Neutrophil (primary cell): ENCODE measurements around the gene CHP2.

Experiments
- H3K27ac ChIP-seq: fragments of 200-600 bp; sonication (generic); 2 replicates; pipeline ENCODE4 v1.5.1; 2016; ENCODE audit warnings: mild to moderate bottlenecking, moderate library complexity
- H3K27me3 ChIP-seq: fragments of 200-600 bp; sonication (generic); 2 replicates; pipeline ENCODE4 v1.6.0; 2016; ENCODE audit warnings: mild to moderate bottlenecking
- H3K36me3 ChIP-seq: fragments of 200-600 bp; sonication (generic); 2 replicates; pipeline ENCODE4 v1.5.1; 2017
- H3K4me1 ChIP-seq, 2 experiments: fragments of 200-600 bp in 1 of 2; sonication (generic) in 1 of 2; 1 replicate in 1 of 2; 2 replicates in 1 of 2; pipeline versions ENCODE4 v1.5.1 to v1.6.1; 2013 to 2016; ENCODE audit warnings: low read depth in 1 of 2, low read length in 1 of 2, mild to moderate bottlenecking in 1 of 2, moderate library complexity in 1 of 2; ENCODE audit not compliant: control insufficient read depth in 1 of 2, insufficient read depth in 1 of 2
- H3K4me3 ChIP-seq, 2 experiments: fragments of 200-600 bp in 1 of 2; sonication (generic) in 1 of 2; 1 replicate in 1 of 2; 2 replicates in 1 of 2; pipeline ENCODE4 v1.5.1; 2013 to 2016; ENCODE audit warnings: low read depth in 1 of 2, low read length in 1 of 2, mild to moderate bottlenecking in 1 of 2, moderate library complexity in 1 of 2
- H3K9me3 ChIP-seq: fragments of 200-600 bp; sonication (generic); 2 replicates; pipeline ENCODE4 v1.5.1; 2016
- CTCF ChIP-seq: fragments of 200-600 bp; sonication (generic); IDR thresholded peaks from 2 replicates; pipeline ENCODE4 v1.5.1; 2016; ENCODE audit warnings: antibody characterized with exemption

CHP2 gene

GRCh38 chr16:23801378-23801777 is 46.6 kb downstream of the CHP2 start:
- Histone ChIP-seq H3K4me1 (peaks cover 14 to 16% of the 10 kb centered on the region in 2 experiments), H3K9me3 (no peaks in the 10 kb centered on the region), H3K36me3 (no peaks in the 10 kb centered on the region), H3K27me3 (no peaks in the 10 kb centered on the region), H3K27ac (no peak overlapping the region), H3K4me3 (no peak overlapping the region)
- peak; percentile 76 for TF ChIP-seq CTCF

GRCh38 chr16:23802776-23803175 is 48.0 kb downstream of the CHP2 start:
- H3K27me3 ChIP-seq = no peaks in the 10 kb centered on the region

GRCh38 chr16:23803591-23804123 is 48.8 kb downstream of the CHP2 start:
- peak; percentile 74 for TF ChIP-seq CTCF
- H3K4me3 ChIP-seq = no peak overlapping the region

More at GRCh38 chr16:23802776-23803175, 48.0 kb downstream of the CHP2 start:
- Histone ChIP-seq H3K4me3 (no peak overlapping the region), H3K27ac (no peak overlapping the region), H3K9me3 (no peaks in the 10 kb centered on the region), H3K4me1 (peaks cover 22 to 30% of the 10 kb centered on the region in 2 experiments), H3K36me3 (no peaks in the 10 kb centered on the region)
- no peak for TF ChIP-seq CTCF

GRCh38 chr16:23807028-23807427 is 52.2 kb downstream of the CHP2 start:
- Histone ChIP-seq H3K36me3 (no peaks in the 10 kb centered on the region), H3K9me3 (no peaks in the 10 kb centered on the region), H3K4me1 (peaks cover 22 to 40% of the 10 kb centered on the region in 2 experiments), H3K4me3 (peak overlapping the region in 1 of 2 experiments; percentile 9), H3K27me3 (no peaks in the 10 kb centered on the region), H3K27ac (peak overlapping the region; percentile 65)
- TF ChIP-seq CTCF = no peak

More at GRCh38 chr16:23803591-23804123, 48.8 kb downstream of the CHP2 start:
- peaks cover 22 to 37% of the 10 kb centered on the region in 2 experiments for H3K4me1 ChIP-seq
- no peaks in the 10 kb centered on the region for H3K27me3 ChIP-seq
- no peak overlapping the region for H3K27ac ChIP-seq
- H3K36me3 ChIP-seq = no peaks in the 10 kb centered on the region
- no peaks in the 10 kb centered on the region for H3K9me3 ChIP-seq
